HG03045 (cell line): Measurements from ENCODE around the gene PUM1.
"Not testable (repeated sequence)": the region's sequence is repeated elsewhere in the genome, so short reads cannot be mapped to it uniquely, and the experiment has no call there.

ENCODE experiments used
- ATAC-seq: cut with Tn5 transposase; IDR thresholded peaks from one replicate; pipeline ENCODE4 v1.9.1; 2021; ENCODE audit warnings: mild to moderate bottlenecking, moderate library complexity; ENCODE audit not compliant: unreplicated experiment

PUM1 gene

GRCh38 chr1:30997463-30998057, 68.0 kb downstream of the PUM1 start:
- no peak for ATAC-seq

GRCh38 chr1:30995990-30996612, 69.4 kb downstream of the PUM1 start:
- ATAC-seq = no peak

GRCh38 chr1:30991862-30992606, 73.5 kb downstream of the PUM1 start:
- ATAC-seq = no peak

GRCh38 chr1:30990591-30990990, 74.9 kb downstream of the PUM1 start:
- no peak for ATAC-seq

- ATAC-seq = no peak
These were observed 77.5 kb downstream of the PUM1 start for GRCh38 chr1:30988045-30988444.

- no peak for ATAC-seq
These were observed 78.8 kb downstream of the PUM1 start for GRCh38 chr1:30986755-30987154.

- no peak for ATAC-seq
These were observed 80.5 kb downstream of the PUM1 start for GRCh38 chr1:30984991-30985503.

- no peak for ATAC-seq
These were observed 81.2 kb downstream of the PUM1 start for GRCh38 chr1:30984165-30984889.

GRCh38 chr1:30982937-30983336, 82.6 kb downstream of the PUM1 start:
- ATAC-seq = no peak

GRCh38 chr1:30982431-30982830, 83.1 kb downstream of the PUM1 start:
- no peak for ATAC-seq

GRCh38 chr1:30981172-30981571, 84.3 kb downstream of the PUM1 start:
- ATAC-seq = no peak

GRCh38 chr1:30977511-30977910, 88.0 kb downstream of the PUM1 start:
- no peak for ATAC-seq

- ATAC-seq = no peak
These were observed 88.4 kb downstream of the PUM1 start for GRCh38 chr1:30977105-30977504.

GRCh38 chr1:30976143-30976542, 89.4 kb downstream of the PUM1 start:
- no peak for ATAC-seq

- ATAC-seq = no peak
These were observed 90.3 kb downstream of the PUM1 start for GRCh38 chr1:30975217-30975616.

- no peak for ATAC-seq
These were observed 91.0 kb downstream of the PUM1 start for GRCh38 chr1:30974536-30974935.

- not testable (repeated sequence) for ATAC-seq
These were observed 93.2 kb downstream of the PUM1 start for GRCh38 chr1:30972349-30972748.

GRCh38 chr1:30971496-30971895, 94.0 kb downstream of the PUM1 start:
- ATAC-seq = no peak

- ATAC-seq = no peak
These were observed 95.6 kb downstream of the PUM1 start for GRCh38 chr1:30969903-30970302.

GRCh38 chr1:30968220-30968971, 97.1 kb downstream of the PUM1 start:
- no peak for ATAC-seq
